NCI-H1694 (cell line): ENCODE measurements around the gene CASP8.

Source experiments
- DNase-seq: peaks from one replicate; lab custom pipeline; 2025; lab: John Stamatoyannopoulos, UW

The CASP8 gene

GRCh38 chr2:201242571-201243277, 17.6 kb upstream of the CASP8 start:
- no peak for DNase-seq

- DNase-seq: no peak
Observed at GRCh38 chr2:201244829-201245228, 15.5 kb upstream of the CASP8 start.

GRCh38 chr2:201246280-201246679, 14.1 kb upstream of the CASP8 start:
- DNase-seq: no peak

GRCh38 chr2:201248288-201248844, 12.0 kb upstream of the CASP8 start:
- no peak for DNase-seq

GRCh38 chr2:201249889-201250288, 10.4 kb upstream of the CASP8 start:
- no peak for DNase-seq

GRCh38 chr2:201250741-201251140, 9.6 kb upstream of the CASP8 start:
- DNase-seq: no peak

- DNase-seq: no peak
Observed at GRCh38 chr2:201254081-201254730, 6.1 kb upstream of the CASP8 start.

GRCh38 chr2:201255408-201256033, 4.8 kb upstream of the CASP8 start:
- no peak for DNase-seq

- DNase-seq: no peak
Observed at GRCh38 chr2:201256082-201256481, 4.3 kb upstream of the CASP8 start.

- no peak for DNase-seq
Observed at GRCh38 chr2:201257381-201257955, 2.9 kb upstream of the CASP8 start.

- DNase-seq: no peak
Observed at GRCh38 chr2:201257956-201258665, 2.2 kb upstream of the CASP8 start.

GRCh38 chr2:201258666-201259615, 1.4 kb upstream of the CASP8 start:
- no peak for DNase-seq

- DNase-seq: no peak
Observed at GRCh38 chr2:201261471-201261870, 1.1 kb downstream of the CASP8 start.

GRCh38 chr2:201261906-201262305, 1.6 kb downstream of the CASP8 start:
- DNase-seq: no peak

- no peak for DNase-seq
Observed at GRCh38 chr2:201262718-201263117, 2.4 kb downstream of the CASP8 start.

GRCh38 chr2:201263779-201264178, 3.4 kb downstream of the CASP8 start:
- DNase-seq: no peak

- no peak for DNase-seq
Observed at GRCh38 chr2:201264472-201265173, 4.3 kb downstream of the CASP8 start.

GRCh38 chr2:201266629-201267028, 6.3 kb downstream of the CASP8 start:
- DNase-seq: no peak

- DNase-seq: no peak
Observed at GRCh38 chr2:201267278-201268030, 7.1 kb downstream of the CASP8 start.
